Adrenal gland (tissue), 5 donors: ENCODE results near the gene BRF1.

Experiments
- CTCF ChIP-seq, 6 experiments: fragments of 450-650 bp in 4 of 6; fragments of 200-600 bp in 2 of 6; sonication (generic) in 1 of 6; IDR thresholded peaks; 1 replicate in 5 of 6; 2 replicates in 1 of 6; pipeline versions ENCODE4 v1.5.1 to v1.8.0; 2016 to 2021; ENCODE audit warnings: antibody characterized with exemption in 6 of 6, mild to moderate bottlenecking in 2 of 6, moderate library complexity in 1 of 6
- POLR2A ChIP-seq, 2 donors: fragments of 450-650 bp; IDR thresholded peaks; one replicate each; pipeline ENCODE4 v1.6.1; 2017; ENCODE audit warnings: antibody characterized with exemption in 2 of 2, mild to moderate bottlenecking in 2 of 2, moderate library complexity in 1 of 2
- donor health status: DM: no; HTN: no; CAD: no.

- TF ChIP-seq CTCF (IDR thresholded peaks at IDR 0.05): no peak
- TF ChIP-seq POLR2A (IDR thresholded peaks at IDR 0.05): no peak
Observed at GRCh38 chr14:105184461-105184860, 116.3 kb downstream of the BRF1 start.
